Muscle layer of colon (tissue), 2 donors: ENCODE data around the gene CCDC183.

Source experiments
- H3K27ac ChIP-seq: one replicate; pipeline ENCODE4 v1.7.0; 2013; ENCODE audit warnings: low read depth, mild to moderate bottlenecking, low read length, moderate library complexity
- H3K27me3 ChIP-seq, 2 donors: one replicate each; pipeline ENCODE4 v1.7.0; 2013; ENCODE audit warnings: low read length in 2 of 2, mild to moderate bottlenecking in 2 of 2; ENCODE audit not compliant: insufficient read depth in 2 of 2, control insufficient read depth in 1 of 2
- H3K36me3 ChIP-seq: one replicate; pipeline ENCODE4 v1.7.0; 2013; ENCODE audit warnings: mild to moderate bottlenecking, low read length; ENCODE audit not compliant: insufficient read depth
- H3K4me1 ChIP-seq: one replicate; pipeline ENCODE4 v1.7.0; 2013; ENCODE audit warnings: mild to moderate bottlenecking, low read length; ENCODE audit not compliant: insufficient read depth
- H3K4me3 ChIP-seq, 2 donors: one replicate each; pipeline ENCODE4 v1.7.0; 2013; ENCODE audit warnings: low read length in 2 of 2, low read depth in 1 of 2, mild to moderate bottlenecking in 1 of 2, moderate library complexity in 1 of 2
- H3K9ac ChIP-seq: one replicate; pipeline ENCODE4 v1.7.0; 2013; ENCODE audit warnings: low read length
- H3K9me3 ChIP-seq: one replicate; pipeline ENCODE4 v1.7.0; 2013; ENCODE audit warnings: mild to moderate bottlenecking, low read length
- donor health status: abdominal sarcoma.
- donor health status: Adenocarcinoma of cecum.

CCDC183 gene

DNA sequence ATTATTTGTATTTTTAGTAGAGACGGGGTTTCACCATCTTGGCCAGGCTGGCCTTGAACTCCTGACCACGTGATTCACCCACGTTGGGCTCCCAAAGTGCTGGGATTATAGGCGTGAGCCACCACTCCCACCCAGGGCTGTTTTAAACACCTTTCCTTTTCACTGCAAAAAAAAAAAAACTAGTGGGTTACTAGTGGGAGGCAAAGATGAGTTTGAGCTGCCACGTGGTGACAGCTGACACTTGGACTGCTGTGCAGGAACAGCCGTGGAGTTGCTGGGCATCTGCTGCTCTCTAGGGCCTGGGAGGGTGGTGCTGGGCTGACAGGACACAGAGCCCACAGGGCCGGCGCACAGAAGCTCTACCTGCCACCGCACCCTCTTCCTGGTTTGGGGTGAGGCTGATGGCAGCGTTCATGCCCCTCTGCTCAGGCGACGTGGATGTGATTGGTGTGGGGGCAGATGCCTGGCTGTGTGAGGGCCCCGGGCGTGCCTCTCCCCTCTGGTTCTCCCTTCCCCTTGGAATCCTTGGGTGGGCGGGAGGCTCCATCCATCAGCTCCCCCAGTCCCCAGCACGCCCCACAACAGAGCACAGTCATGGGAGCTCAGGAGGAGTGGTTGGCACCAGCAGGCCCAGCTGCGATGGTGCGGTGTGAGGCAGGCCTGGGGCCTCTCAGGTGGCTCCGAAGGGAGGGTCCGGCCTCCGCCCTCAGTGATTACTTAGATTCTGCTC lies 28.5 kb downstream of the CCDC183 start:
- Histone ChIP-seq H3K9me3 (no peaks in the 10 kb centered on the region), H3K27me3 (no peaks in the 10 kb centered on the region), H3K36me3 (peaks cover 22% of the 10 kb centered on the region), H3K9ac (no peak overlapping the region), H3K4me1 (peaks cover 6% of the 10 kb centered on the region), H3K27ac (no peak overlapping the region), H3K4me3 (no peak overlapping the region)

DNA sequence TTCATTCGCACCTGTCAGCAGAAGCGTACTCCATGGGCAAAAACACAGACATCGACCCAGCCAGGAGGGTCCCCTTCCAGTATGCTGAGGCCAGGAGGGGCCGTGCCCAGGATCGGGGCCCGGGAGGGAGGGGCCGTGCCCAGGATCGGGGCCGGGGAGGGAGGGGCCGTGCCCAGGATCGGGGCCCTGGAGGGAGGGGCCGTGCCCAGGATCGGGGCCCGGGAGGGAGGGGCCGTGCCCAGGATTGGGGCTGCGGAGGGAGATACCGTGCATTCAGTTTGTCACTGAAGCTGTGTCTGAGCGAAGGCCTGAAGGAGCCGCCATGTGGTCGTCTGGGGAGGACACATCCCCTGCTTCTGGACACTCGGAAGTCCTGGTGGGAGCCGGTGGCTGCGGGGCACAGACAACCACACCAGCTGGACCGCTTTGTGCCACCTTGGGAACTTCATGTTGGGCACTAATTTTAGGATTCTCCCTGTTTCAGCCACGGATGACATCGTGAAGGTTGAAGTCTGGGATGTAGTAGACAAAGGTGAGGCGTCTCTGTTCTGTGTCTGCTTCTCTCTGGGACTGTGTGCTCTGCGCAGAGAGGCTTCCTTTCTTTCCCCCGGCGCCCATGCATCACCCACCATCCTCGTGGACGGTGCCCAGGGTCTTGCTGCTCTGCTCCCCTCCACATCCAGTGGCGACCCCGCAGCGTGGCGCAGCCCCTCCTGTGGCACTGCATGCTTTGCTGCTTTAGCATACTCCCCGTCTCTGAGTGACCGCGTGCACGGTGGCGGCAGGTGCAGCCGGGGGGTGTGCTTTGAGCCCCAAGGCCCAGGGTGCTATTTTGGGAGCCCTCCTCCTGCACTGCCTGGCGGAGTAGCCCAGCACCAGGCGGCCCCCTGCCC lies 29.4 kb downstream of the CCDC183 start:
- Histone ChIP-seq H3K9ac (no peak overlapping the region), H3K4me1 (peaks cover 6% of the 10 kb centered on the region), H3K4me3 (no peak overlapping the region), H3K36me3 (peaks cover 29% of the 10 kb centered on the region), H3K27ac (no peak overlapping the region), H3K27me3 (no peaks in the 10 kb centered on the region), H3K9me3 (no peaks in the 10 kb centered on the region)

DNA sequence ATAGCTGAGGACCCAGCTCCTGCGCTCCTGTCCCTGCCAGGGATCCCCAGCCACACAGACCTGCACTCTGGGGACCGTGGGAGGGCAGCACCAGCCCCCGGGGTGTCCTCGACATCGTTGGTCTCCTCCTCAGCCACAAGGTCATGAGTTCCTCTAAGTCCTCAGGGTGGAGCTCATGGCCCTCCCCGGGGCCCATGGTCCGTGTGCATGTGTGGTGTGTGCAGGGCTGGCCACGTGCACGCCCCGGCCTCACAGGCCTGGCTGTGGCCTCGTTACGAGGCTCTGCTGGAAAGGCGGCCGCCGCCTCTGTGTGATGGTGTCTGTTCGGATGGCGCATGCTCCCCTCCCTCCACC lies 30.0 kb downstream of the CCDC183 start:
- H3K9ac ChIP-seq: no peak overlapping the region
- H3K9me3 ChIP-seq: no peaks in the 10 kb centered on the region
- H3K27me3 ChIP-seq: no peaks in the 10 kb centered on the region
- no peak overlapping the region for H3K27ac ChIP-seq
- peaks cover 33% of the 10 kb centered on the region for H3K36me3 ChIP-seq
- H3K4me1 ChIP-seq: no peaks in the 10 kb centered on the region
- H3K4me3 ChIP-seq: no peak overlapping the region

DNA sequence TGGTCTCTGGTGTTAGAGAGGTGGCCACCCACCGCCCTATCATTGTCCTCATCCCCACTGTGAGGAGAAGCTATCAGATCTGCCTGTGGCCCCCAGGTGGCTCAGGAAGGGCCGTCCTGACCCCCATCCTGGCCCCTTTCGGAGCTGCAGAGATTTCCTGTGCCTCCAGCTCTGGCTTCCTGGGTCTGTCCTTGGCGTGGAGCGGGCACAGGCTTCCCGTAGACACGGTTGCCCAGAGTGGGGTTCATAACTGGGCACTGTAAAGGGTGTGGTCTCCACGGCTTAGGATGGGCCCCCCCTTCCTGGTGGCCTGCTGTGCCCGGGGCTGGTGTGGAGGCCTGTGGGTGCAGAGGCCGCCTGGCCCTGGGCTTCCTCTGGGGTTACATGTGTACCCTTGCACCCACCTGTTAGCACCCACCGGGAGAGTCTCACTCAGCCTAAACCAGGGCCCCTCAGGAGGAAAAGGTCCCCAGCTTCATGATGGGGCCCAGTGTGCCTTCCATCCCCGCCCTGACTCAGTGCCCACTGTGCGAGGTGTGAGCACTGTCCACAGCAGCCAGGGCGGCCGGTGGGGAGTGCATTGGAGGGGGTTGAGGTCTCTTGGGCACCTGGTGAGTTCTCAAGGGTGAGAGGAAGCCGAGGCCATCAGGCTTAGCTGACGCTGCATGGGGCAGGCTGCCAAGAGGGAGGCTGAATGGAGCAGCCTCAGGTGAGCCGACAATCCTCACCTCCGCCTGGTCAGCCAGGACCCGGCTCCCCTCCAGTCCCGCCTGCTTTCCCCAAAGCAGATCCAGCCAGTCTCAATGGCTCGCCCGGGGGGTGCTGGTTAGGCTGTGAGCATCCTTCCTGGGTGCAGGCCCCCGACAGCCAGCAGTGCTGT lies 30.8 kb downstream of the CCDC183 start:
- Histone ChIP-seq H3K4me3 (no peak overlapping the region), H3K9ac (no peak overlapping the region), H3K27me3 (no peaks in the 10 kb centered on the region), H3K4me1 (no peaks in the 10 kb centered on the region), H3K9me3 (no peaks in the 10 kb centered on the region), H3K36me3 (peaks cover 34% of the 10 kb centered on the region), H3K27ac (no peak overlapping the region)

- no peak overlapping the region for H3K27ac ChIP-seq
- H3K4me3 ChIP-seq: no peak overlapping the region
- no peak overlapping the region for H3K9ac ChIP-seq
These were observed 31.8 kb downstream of the CCDC183 start for GRCh38 chr9:136827794-136828473.

GRCh38 chr9:136828474-136829140 lies 32.5 kb downstream of the CCDC183 start:
- H3K9me3 ChIP-seq: no peaks in the 10 kb centered on the region

More at GRCh38 chr9:136827794-136828473, 31.8 kb downstream of the CCDC183 start:
- no peaks in the 10 kb centered on the region for H3K27me3 ChIP-seq
- H3K36me3 ChIP-seq: peaks cover 42% of the 10 kb centered on the region
- no peaks in the 10 kb centered on the region for H3K4me1 ChIP-seq
- no peaks in the 10 kb centered on the region for H3K9me3 ChIP-seq

GRCh38 chr9:136829412-136829811 lies 33.3 kb downstream of the CCDC183 start:
- Histone ChIP-seq H3K27ac (no peak overlapping the region), H3K27me3 (no peaks in the 10 kb centered on the region), H3K36me3 (peaks cover 35% of the 10 kb centered on the region), H3K4me1 (no peaks in the 10 kb centered on the region), H3K9ac (no peak overlapping the region), H3K9me3 (no peaks in the 10 kb centered on the region), H3K4me3 (no peak overlapping the region)

More at GRCh38 chr9:136828474-136829140, 32.5 kb downstream of the CCDC183 start:
- no peaks in the 10 kb centered on the region for H3K4me1 ChIP-seq
- peaks cover 40% of the 10 kb centered on the region for H3K36me3 ChIP-seq
- H3K27ac ChIP-seq: no peak overlapping the region
- H3K9ac ChIP-seq: no peak overlapping the region
- no peak overlapping the region for H3K4me3 ChIP-seq
- no peaks in the 10 kb centered on the region for H3K27me3 ChIP-seq

GRCh38 chr9:136829981-136830885 lies 34.1 kb downstream of the CCDC183 start:
- Histone ChIP-seq H3K27me3 (no peaks in the 10 kb centered on the region), H3K9ac (no peak overlapping the region), H3K4me1 (no peaks in the 10 kb centered on the region), H3K36me3 (peaks cover 35% of the 10 kb centered on the region), H3K27ac (no peak overlapping the region), H3K9me3 (no peaks in the 10 kb centered on the region), H3K4me3 (no peak overlapping the region)

- no peak overlapping the region for H3K9ac ChIP-seq
- no peak overlapping the region for H3K27ac ChIP-seq
- H3K4me1 ChIP-seq: no peaks in the 10 kb centered on the region
- H3K36me3 ChIP-seq: peaks cover 27% of the 10 kb centered on the region
- no peak overlapping the region for H3K4me3 ChIP-seq
- no peaks in the 10 kb centered on the region for H3K9me3 ChIP-seq
- no peaks in the 10 kb centered on the region for H3K27me3 ChIP-seq
These were observed 35.0 kb downstream of the CCDC183 start for GRCh38 chr9:136831002-136831719.
